AG04449 (cell line): ENCODE results near the gene ARAP2.

ENCODE experiments used
- CTCF ChIA-PET: fragments of 350-600 bp; formaldehyde crosslinking; extraction: SDS; loops from one replicate; lab custom pipeline; 2021; ENCODE audit warnings: antibody characterized with exemption; lab: Yijun Ruan, JAX
- POLR2A ChIA-PET: fragments of 400-600, 350-600 bp; formaldehyde crosslinking; extraction: SDS; loops from one replicate; lab custom pipeline; 2020; ENCODE audit warnings: antibody characterized with exemption, inconsistent platforms; lab: Yijun Ruan, JAX
- DNase-seq: peaks from one replicate; pipeline ENCODE4 v3.0.0-alpha.2; 2010; ENCODE audit warnings: low read depth, low spot score
- H3K4me3 ChIP-seq: 2 replicates; pipeline ENCODE4 v1.5.1; 2011; ENCODE audit warnings: low read depth, mild to moderate bottlenecking, control low read depth, low read length
- TF ChIP-seq, protein P1 (sequence below): IDR thresholded peaks from one replicate; pipeline ENCODE4 v1.5.1; 2011; ENCODE audit warnings: mild to moderate bottlenecking, moderate library complexity, low read length, control low read depth, inconsistent platforms; ENCODE audit not compliant: insufficient read depth; ENCODE audit errors: missing control alignments

The ARAP2 gene

DNA sequence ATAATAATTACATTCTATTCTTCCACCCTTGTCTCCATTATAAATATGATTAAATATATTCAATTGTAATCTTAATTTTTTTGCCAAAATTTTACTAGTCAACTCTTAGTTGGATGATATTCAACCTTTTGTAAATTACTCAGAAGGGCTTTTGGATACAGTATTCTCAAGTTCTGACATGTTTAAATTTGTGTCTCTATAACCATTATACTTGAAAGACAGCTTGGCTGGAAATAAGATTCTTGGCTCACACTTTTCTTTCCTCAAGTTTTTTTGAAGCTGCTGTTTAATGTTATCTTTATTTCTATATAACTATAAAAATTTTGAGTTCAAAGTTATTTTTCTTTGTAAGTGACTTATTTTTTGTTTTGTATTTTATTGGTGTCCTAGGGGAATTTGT, 214.4 kb downstream of the ARAP2 start:
- TF ChIP-seq, protein P1, sequence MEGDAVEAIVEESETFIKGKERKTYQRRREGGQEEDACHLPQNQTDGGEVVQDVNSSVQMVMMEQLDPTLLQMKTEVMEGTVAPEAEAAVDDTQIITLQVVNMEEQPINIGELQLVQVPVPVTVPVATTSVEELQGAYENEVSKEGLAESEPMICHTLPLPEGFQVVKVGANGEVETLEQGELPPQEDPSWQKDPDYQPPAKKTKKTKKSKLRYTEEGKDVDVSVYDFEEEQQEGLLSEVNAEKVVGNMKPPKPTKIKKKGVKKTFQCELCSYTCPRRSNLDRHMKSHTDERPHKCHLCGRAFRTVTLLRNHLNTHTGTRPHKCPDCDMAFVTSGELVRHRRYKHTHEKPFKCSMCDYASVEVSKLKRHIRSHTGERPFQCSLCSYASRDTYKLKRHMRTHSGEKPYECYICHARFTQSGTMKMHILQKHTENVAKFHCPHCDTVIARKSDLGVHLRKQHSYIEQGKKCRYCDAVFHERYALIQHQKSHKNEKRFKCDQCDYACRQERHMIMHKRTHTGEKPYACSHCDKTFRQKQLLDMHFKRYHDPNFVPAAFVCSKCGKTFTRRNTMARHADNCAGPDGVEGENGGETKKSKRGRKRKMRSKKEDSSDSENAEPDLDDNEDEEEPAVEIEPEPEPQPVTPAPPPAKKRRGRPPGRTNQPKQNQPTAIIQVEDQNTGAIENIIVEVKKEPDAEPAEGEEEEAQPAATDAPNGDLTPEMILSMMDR, result no peak
- ChIA-PET POLR2A (no interaction called here), CTCF (no interaction called here)
- no peak overlapping the region for H3K4me3 ChIP-seq
- DNase-seq, result no peak

DNA sequence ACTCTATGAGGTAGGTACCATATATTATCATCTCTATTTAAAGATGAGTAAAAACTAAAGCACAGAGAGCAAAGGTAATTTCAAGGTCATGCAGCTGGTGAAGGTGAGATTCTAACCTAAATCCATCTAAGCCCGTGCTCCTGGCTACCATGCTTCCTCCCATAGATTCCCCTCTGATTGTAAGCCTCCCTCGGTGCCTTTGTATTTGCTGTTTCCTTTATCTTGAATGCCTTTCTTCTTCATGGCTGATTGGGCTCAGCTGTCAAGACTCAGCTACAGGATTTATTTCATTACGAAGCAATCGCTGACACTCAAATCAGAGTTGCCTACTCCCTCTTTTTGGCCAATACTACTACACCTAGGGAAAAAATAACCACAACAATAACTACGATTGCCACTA, 217.1 kb downstream of the ARAP2 start:
- ChIA-PET CTCF (no interaction called here), POLR2A (no interaction called here)

DNA sequence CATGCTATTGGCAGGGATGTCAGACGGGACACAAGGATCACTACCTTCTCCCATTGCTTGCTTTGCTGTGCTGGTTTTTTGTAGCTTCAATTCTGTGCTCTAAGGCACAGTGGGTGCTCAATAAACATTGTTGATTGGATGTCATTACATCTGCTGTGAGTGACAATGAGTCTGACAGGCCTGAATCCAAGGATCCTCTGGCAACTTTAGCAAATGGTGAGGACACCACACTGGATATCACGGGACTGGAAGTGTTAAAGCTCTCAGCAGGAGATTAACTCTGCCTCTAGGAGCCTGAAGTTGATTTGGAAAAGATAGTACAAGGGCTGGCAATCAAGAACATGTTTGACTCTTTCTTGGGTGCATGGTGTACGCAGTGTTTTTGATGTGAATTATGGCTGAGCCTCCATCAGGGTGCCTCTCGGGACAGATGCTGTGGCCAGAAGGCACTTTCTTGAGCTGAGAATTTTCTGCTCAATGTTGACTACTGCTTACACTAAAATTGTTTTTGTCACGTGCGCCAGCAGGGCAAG, 217.9 kb downstream of the ARAP2 start:
- H3K4me3 ChIP-seq, result no peak overlapping the region
- DNase-seq, result no peak
- CTCF ChIA-PET, result no interaction called here
- POLR2A ChIA-PET, result no interaction called here
- TF ChIP-seq, protein P1, result no peak

More for the DNA sequence above, 217.1 kb downstream of the ARAP2 start:
- TF ChIP-seq, protein P1, result no peak
- no peak for DNase-seq
- no peak overlapping the region for H3K4me3 ChIP-seq

DNA sequence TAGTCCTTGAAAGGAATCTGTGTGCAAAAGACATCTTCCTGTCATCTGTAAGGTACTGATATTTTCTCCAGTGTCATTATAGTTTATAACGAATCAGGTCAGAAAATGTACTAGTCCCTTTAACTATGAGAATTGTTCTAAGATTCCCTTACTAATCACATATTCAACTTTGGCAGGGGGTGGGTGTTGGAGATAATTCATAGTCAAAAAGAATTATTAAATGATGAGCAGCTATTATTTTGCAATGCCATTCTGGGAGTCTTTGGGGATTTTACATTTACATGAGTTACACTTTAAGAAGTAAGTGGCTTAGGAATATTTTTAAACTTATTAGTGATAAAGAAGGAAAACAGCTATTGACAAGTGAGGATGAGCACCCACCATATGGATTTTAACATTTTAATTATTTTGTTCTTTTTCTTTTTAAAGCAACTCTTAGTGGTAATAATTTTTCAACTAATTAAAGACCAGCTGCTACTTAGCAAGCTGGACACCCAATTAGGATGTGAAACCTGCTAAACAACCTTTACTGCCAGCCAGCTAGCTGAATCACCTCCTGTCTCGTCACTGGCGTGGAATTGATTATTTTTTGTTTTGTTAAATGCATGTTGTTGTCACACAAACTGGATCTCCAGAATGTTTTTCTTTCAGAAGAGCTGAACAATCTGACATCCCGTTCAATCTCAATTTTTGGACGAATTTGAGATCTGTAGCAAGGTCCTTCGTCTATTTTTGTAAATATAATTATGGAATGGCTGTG, 219.2 kb downstream of the ARAP2 start:
- DNase-seq, result no peak

DNA sequence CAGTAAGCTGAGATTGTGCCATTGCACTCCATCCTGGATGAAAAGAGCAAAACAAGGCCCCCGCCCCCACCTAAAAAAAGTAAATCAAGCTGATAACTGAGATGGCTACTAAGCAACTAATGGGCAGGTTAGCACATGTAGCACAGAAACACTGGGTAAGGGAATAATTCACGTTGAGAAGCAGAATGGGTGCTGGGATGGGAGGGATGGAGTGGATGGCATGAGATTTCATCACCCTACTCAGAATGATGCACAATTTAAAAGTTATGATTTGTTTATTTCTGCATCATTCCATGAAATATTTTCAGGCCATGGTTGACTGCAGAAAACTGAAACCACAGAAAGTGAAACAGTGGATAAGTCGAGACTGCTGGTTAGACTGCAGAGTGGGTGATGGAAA, 224.0 kb downstream of the ARAP2 start:
- no peak for DNase-seq
- ChIA-PET CTCF (no interaction called here), POLR2A (no interaction called here)
- no peak overlapping the region for H3K4me3 ChIP-seq
- TF ChIP-seq, protein P1, result no peak

More for the DNA sequence above, 219.2 kb downstream of the ARAP2 start:
- ChIA-PET POLR2A (no interaction called here), CTCF (no interaction called here)
- H3K4me3 ChIP-seq, result no peak overlapping the region
- TF ChIP-seq, protein P1, result no peak
